ENCODE results near the gene CNKSR2.

Gene CNKSR2

DNA sequence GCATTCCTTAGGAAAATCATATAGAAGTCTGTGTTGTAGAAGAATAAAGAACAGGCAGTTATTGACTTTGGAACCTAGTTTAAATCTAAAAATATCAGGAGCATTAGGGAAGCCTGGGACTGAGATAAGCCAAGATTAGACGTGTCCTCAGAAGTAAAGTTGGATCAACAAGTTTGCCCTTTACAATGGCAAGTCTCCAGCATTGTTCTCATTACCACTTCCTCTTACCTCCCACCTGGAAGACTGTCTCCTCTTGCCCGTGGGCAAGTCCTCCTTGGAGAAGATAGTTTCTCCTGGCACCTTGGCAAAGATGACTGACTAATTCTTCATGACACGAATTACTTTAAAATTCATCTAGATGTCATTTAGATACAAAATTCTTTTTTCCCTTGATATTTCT, 37.8 kb downstream of the CNKSR2 start:
- POLR2A ChIA-PET: no interaction called here
- CTCF ChIA-PET: no interaction called here
- TF ChIP-seq, protein P1, sequence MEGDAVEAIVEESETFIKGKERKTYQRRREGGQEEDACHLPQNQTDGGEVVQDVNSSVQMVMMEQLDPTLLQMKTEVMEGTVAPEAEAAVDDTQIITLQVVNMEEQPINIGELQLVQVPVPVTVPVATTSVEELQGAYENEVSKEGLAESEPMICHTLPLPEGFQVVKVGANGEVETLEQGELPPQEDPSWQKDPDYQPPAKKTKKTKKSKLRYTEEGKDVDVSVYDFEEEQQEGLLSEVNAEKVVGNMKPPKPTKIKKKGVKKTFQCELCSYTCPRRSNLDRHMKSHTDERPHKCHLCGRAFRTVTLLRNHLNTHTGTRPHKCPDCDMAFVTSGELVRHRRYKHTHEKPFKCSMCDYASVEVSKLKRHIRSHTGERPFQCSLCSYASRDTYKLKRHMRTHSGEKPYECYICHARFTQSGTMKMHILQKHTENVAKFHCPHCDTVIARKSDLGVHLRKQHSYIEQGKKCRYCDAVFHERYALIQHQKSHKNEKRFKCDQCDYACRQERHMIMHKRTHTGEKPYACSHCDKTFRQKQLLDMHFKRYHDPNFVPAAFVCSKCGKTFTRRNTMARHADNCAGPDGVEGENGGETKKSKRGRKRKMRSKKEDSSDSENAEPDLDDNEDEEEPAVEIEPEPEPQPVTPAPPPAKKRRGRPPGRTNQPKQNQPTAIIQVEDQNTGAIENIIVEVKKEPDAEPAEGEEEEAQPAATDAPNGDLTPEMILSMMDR (IDR thresholded peaks at IDR 0.05; ENCODE audit: insufficient read depth, low read length, missing control alignments): no peak
- no peak for DNase-seq (ENCODE audit: low read depth, low spot score)
- H3K4me3 ChIP-seq (ENCODE audit: low read depth, low read length): no peak overlapping the region

DNA sequence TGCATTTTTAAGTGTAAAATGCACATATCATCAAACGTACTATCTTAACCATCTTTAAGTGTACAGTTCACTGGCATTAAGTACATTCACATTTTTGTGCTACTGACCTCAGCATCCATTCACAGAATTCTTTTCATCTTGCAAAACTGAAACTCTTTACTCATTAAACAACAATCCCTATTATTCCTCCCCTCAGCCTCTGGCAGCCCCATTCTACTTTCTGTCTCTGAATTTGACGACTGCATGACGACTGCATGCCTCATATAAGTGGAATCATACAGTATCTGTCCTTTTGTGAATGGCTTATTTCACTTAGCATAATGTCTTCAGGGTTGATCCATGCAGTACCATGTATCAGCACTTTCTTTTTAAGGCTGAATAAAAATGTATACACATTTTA, 38.7 kb downstream of the CNKSR2 start:
- POLR2A ChIA-PET: no interaction called here
- H3K4me3 ChIP-seq (ENCODE audit: low read depth, low read length): no peak overlapping the region
- DNase-seq (ENCODE audit: low read depth, low spot score): no peak
- TF ChIP-seq, protein P1 (IDR thresholded peaks at IDR 0.05; ENCODE audit: insufficient read depth, low read length, missing control alignments): no peak
- CTCF ChIA-PET: no interaction called here

DNA sequence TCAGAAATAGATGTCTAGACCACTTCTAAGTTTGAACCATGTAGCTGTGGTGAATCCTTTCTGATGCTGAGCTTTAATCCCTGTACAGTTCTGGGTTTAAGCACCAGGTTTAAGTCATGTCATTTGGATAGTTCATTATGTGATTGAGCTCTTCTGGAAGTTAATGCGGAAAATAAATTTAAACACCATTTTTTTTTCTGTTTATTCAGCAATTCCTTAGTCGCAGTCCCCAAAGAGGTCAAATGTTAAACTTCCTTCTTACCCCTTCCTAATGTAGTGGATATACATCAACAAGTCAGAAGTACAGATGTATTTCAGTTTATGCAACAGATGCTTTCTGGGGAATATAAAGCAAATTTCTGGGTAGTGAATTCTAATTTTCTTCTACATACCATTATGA, 52.9 kb downstream of the CNKSR2 start:
- DNase-seq (ENCODE audit: low read depth, low spot score): no peak
- TF ChIP-seq, protein P1 (IDR thresholded peaks at IDR 0.05; ENCODE audit: insufficient read depth, low read length, missing control alignments): no peak
- ChIA-PET POLR2A (no interaction called here), CTCF (no interaction called here)
- H3K4me3 ChIP-seq (ENCODE audit: low read depth, low read length): no peak overlapping the region

DNA sequence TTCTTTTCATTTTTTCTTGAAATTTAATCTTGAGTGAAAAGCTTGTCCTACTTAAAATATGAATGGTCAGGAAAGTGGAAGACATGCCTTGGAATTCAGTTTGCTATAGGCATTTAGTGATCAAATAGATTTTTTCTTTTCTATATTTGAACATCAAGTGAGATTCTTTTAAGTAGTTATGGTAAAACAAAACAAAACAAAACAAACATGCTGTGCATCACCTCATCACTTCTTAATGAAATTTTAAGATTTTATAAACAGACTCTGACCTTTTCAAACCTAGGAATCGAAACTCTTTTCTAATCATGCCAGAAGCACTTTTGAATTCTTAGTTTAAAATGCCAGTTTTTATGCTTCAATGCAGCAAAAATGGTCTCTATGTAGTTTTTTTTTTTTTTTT, 62.8 kb downstream of the CNKSR2 start:
- TF ChIP-seq, protein P1 (IDR thresholded peaks at IDR 0.05; ENCODE audit: insufficient read depth, low read length, missing control alignments): no peak
- CTCF ChIA-PET: no interaction called here
- POLR2A ChIA-PET: no interaction called here

DNA sequence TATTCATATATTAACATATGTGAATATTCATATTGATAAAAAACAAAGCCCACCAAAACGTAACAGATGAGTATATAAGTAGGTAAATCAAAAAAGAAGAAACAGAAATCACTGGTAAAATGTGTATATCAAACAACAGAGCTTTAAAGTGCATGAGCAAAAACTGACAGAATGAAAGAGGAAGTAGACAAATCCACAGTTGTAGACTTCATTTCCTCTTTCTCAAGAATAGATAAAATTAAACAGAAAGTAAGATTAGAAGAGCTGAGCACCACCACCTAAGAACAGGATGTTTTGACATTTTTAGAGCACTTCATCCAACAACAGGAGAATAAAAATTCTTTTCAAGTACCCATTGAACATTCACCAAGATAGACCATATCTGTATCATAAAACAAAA, 64.6 kb downstream of the CNKSR2 start:
- no peak for DNase-seq (ENCODE audit: low read depth, low spot score)
- ChIA-PET CTCF (no interaction called here), POLR2A (no interaction called here)
- TF ChIP-seq, protein P1 (IDR thresholded peaks at IDR 0.05; ENCODE audit: insufficient read depth, low read length, missing control alignments): no peak
- H3K4me3 ChIP-seq (ENCODE audit: low read depth, low read length): no peak overlapping the region

More for the DNA sequence above, 62.8 kb downstream of the CNKSR2 start:
- DNase-seq (ENCODE audit: low read depth, low spot score): no peak
- no peak overlapping the region for H3K4me3 ChIP-seq (ENCODE audit: low read depth, low read length)

DNA sequence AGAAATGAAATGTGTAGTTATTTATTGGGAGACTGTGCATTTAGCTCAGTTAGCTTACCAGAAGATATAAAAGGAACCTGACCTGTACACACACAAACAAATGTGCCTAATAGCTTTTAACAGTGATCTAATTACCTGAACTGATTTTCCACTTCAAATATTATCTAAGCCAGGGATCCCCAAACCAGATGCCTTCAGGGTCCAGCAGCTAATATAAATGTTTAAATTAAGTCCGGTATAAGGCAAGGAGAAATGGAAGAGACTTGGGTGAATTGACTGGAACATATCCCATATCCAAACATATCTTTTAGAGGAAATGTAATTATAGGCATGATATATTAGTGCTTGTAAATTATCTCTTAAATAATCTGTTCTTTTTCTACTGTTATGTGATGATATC, 66.7 kb downstream of the CNKSR2 start:
- DNase-seq (ENCODE audit: low read depth, low spot score): no peak
- TF ChIP-seq, protein P1 (IDR thresholded peaks at IDR 0.05; ENCODE audit: insufficient read depth, low read length, missing control alignments): no peak
- ChIA-PET CTCF (interaction anchor here (2.0 kb wide), 1 partner anchor 39 kb away, joined by 6 read pairs; no protein-coding TSS in a partner anchor), POLR2A (no interaction called here)
- no peak overlapping the region for H3K4me3 ChIP-seq (ENCODE audit: low read depth, low read length)

All from AG04449 (cell line).